OCI-LY7 (cell line): ENCODE results near the gene FRMPD3.

ENCODE experiments used
- CTCF ChIP-seq: fragments of 200-600 bp; sonication (generic); conservative IDR thresholded peaks from 2 replicates; pipeline ENCODE4 v1.5.1; 2014; ENCODE audit warnings: mild to moderate bottlenecking, antibody characterized with exemption, low read length, moderate library complexity, mixed read lengths
- EZH2phosphoT487 ChIP-seq: fragments of 200-600 bp; sonication (generic); IDR thresholded peaks from 2 replicates; pipeline ENCODE4 v1.6.1; 2018; ENCODE audit warnings: low read depth, borderline replicate concordance, mild to moderate bottlenecking, mixed run types, antibody characterized with exemption, low read length, moderate library complexity, mixed read lengths

GRCh38 chrX:107420571-107420970 lies 28.9 kb upstream of the FRMPD3 start:
- TF ChIP-seq CTCF: no peak
- no peak for TF ChIP-seq EZH2phosphoT487
